GM19395 (cell line): ENCODE measurements around the gene SIMC1.
A peak's percentile ranks its signal among the peaks of the same experiment; 100 is the strongest.

ENCODE experiments used
- ATAC-seq: cut with Tn5 transposase; IDR thresholded peaks from one replicate; pipeline ENCODE4 v1.9.1; 2021; ENCODE audit warnings: mild to moderate bottlenecking, moderate library complexity; ENCODE audit not compliant: unreplicated experiment

Gene SIMC1

DNA sequence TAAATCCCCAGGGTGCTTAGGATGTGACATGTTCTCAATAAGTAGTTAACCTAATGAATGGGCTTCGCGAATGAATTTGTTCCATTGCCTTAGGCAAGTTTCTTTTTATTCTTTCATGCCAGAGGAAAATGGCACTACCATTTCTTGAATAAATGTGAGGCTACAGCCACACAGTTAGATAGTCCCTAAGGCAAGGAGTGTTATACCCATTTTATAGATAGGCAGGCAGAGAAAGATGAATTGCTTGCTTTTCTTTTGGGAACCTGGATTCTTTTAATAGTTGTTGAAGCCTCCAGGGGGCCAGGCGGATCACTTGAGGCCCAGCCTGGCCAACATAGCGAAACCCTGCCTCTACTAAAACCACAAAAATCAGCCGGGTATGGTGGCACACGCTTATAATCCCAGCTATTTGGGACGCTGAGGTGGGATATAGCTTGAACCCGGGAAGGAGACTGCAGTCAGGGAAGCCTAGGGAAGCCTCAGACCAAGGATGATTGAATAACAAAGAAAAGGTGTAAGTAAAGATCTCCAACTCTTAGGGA, 149.2 kb downstream of the SIMC1 start:
- no peak for ATAC-seq

DNA sequence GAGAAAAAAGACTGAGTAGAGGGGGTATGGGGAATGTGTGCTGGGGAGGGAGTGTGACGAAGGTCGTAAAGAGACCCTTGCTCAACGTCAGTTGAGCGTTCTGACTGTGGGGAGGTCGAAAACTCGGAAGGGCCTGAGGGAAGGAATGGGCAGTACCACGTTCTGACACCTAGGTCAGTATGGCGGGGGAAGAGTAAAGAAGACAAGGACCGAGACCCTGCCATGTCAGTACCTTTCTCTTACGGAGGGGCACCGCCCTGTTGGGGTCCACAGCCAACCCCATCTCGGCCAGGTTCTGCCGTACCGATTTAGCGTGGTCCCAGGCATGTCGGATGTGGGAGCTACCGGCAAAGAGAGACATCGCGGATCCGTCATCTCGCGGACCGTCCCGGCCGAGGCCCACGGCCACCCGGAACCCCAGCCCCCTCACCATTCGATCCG, 149.8 kb downstream of the SIMC1 start:
- ATAC-seq, result peak; percentile 2

DNA sequence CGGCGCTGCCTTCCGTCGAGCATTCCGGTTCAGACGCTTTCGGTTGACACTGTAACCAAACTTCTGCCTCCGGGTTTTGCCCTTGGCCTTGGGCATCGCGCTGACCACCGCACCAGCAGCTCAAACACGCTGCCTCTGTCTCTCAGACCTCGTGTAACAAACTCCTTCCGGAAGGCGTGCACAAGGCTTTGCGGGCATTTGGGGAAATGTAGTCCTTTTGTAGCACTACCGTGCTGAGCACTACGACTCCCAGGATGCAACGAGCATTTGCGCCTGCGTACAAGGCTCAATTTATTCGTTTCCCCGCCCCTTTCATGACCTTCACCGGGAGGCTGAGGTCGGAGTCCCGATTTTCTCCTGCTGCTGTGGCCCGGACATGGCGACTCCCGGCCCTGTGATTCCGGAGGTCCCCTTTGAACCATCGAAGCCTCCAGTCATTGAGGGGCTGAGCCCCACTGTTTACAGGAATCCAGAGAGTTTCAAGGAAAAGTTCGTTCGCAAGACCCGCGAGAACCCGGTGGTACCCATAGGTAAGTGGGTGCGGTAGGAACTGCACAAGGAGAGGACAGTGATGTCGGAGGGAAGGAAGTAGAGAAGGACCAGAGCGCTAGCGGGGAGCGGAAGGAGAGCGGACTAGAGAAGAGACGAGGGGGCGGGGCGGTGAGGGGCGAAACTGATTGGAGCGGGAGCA, 150.4 kb downstream of the SIMC1 start, which contains the start of the genes HIGD2A and NOP16:
HIGD2A (plus strand) TSS at position 308 of the 691 bp plus-strand sequence; CDS start at position 377, 69 bp downstream.
NOP16 (minus strand) TSS at position 155 of the 691 bp plus-strand sequence; CDS start at position 96, 59 bp downstream.
- ATAC-seq, result peak; percentile 91

DNA sequence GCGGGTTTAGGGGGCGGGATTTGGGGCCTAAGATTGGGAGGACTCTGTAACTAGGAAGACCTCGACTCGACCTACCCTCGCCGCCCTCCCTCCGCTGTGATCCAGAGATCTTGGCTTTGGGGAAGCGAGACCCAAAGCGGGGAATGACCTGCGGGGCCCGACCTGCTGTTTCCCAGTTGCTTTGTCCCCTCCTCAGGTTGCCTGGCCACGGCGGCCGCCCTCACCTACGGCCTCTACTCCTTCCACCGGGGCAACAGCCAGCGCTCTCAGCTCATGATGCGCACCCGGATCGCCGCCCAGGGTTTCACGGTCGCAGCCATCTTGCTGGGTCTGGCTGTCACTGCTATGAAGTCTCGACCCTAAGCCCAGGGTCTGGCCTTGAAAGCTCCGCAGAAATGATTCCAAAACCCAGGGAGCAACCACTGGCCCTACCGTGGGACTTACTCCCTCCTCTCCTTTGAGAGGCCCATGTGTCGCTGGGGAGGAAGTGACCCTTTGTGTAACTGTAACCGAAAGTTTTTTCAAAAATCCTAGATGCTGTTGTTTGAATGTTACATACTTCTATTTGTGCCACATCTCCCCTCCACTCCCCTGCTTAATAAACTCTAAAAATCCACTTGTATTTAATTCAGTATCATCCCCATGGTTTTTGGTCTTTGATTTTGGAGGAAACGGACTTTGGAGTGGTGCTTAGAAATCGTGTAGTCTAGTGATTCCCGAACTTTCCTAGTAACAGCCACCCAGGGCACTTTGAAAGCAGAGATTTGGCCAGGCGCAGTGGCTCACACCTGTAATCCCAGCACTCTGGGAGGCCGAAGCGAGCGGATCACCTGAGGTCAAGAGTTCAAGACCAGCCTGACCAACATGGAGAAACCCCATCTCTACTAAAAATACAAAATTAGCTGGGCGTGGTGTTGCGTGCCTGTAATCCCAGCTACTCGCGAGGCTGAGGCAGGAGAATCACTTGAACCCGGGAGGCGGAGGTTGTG, 151.2 kb downstream of the SIMC1 start:
- peak; percentile 40 for ATAC-seq

DNA sequence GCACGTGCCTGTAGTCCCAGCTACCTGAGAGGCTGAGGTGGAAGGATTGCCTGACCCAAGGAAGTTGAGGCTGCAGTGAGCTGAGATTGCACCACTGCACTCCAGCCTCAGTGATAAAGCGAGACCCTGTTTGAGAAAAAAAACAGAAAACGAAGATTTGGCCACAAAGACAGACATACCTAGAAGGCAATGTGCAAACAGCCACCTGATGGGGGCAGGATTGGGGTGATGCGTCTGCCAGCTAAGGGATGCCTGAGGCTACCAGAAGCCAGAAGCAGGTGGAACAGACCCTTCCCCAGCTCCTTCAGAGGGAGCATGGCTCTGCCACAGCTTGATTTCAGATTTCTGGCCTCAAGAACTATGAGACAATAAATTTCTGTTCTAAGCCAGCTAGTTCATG, 153.3 kb downstream of the SIMC1 start:
- no peak for ATAC-seq

DNA sequence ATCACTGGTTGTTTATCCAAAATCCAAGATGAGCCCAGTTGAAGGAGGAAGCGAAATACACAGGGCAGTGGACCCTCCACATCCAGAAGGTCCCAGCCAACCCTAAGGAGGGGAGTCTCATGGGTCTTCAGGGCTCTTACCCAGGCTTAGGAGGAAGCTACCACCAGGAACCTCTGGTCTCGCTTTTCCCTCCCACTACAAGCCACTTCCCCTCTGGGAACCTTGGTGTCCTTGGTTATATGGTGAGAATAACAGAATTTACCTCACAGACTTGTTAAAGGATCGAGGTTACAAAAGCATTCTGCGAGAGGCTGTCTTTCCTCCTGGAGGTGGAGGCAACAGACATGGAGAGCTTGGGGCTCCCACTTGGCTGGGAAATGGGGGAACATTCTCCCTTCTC, 153.8 kb downstream of the SIMC1 start:
- no peak for ATAC-seq

DNA sequence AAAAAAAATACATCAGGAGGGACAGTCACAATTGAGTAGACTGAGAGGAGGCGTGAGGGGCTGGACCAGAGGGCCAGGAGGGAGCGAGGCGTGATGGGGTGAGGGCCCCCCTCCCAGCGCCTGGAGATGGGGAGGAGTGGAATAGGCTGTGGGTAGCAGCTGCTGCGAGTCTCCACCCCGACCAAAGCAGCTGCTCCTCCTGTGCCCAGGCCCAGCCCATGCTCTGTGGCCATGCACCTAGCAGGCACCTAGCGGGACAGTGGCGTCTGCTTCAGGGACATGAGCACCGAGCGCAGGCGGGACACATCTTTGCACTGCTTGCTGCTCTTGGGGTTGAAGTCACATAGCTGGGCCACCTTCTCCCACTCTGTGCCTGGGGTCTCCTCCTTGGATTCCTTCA, 154.3 kb downstream of the SIMC1 start:
- ATAC-seq, result no peak

DNA sequence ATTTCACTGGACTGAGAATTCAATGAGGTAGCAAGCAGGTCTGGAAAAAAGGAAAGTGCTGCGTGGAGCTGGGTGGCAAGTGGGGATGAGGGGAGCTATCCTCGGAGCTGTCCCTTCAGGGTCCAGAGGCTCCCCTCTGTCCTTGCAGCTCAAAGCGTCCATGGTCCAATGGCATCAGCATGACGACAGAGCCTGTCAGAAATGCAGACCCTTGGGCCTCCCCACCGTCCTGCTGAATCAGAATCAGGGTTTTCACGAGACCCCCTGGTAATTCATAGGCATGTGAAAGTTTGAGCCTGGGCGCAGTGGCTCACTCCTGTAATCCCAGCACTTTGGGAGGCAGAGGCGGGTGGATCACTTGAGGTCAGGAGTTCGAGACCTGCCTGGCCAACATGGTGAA, 155.9 kb downstream of the SIMC1 start:
- no peak for ATAC-seq

DNA sequence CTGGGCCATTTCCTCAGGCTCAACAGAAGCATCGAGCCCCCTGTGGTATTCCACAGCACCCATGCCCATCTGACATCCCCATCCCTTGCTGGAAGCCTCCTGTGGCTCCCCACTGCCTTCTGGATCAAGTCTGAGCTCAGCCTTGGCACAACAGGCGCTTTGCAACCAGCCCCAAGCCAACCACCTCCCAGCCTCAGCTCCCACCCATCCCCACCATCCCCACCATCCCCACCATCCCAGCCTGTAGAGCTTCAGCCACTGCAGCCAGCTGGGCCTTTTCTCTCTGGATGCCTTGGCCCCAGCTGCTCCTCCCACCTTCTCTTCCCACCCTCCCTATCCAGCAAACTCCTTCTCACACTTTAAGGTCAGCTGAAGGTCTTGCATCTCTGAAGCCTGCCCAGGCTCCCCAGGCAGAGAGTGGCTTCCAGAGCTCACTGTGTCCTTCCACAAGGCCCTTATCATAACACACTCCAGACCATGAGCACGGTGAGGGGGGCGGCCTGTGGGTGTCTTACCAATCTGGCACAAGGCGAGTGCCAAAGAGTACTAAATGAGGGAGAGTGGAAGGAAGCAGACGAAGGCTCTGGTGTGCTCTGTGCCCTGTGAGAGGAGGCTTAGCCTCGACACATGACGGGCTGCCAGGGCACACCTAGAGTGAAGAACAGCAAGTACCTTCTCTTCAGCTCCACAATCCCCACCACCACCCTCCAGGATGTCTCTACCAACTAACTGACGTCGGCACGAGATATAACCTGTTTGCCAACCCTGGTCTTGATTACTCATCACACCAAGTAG, 156.9 kb downstream of the SIMC1 start:
- ATAC-seq, result no peak
